ENCODE data around the gene VAV2.

Gene VAV2

GRCh38 chr9:133977421-133978201 is 14.5 kb downstream of the VAV2 start:
- TF ChIP-seq EP300 (IDR thresholded peaks at IDR 0.05; ENCODE audit: borderline replicate concordance), result no peak
- TF ChIP-seq TEAD4 (IDR thresholded peaks at IDR 0.05), result no peak
- no peak for TF ChIP-seq CEBPB (IDR thresholded peaks at IDR 0.05)
- TF ChIP-seq TCF12 (IDR thresholded peaks at IDR 0.05; ENCODE audit: low read depth), result no peak
- no peak for TF ChIP-seq FOXM1 (IDR thresholded peaks at IDR 0.05; ENCODE audit: borderline replicate concordance, low read depth)

DNA sequence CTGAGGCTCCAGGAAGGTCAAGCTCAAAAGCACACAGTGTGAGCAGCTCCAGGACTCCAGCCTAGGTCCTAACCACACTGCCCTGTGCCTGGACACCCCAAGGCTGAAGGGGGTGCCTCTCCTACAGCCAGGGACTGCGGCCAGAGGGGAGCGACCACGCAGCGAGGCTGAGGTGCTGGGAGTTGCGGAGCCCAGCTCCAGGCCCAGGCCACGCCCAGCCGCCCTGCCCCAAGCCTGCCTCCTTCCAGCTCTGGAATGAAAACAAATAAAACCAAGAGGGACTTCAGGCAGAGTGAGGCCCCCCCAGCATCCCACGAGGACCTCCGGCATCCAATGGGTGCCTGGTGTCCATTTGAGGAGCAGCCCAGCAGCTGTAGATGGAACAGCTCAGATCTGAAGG is 15.2 kb downstream of the VAV2 start:
- TF ChIP-seq NFIC (IDR thresholded peaks at IDR 0.05), result no peak
- TF ChIP-seq YY1 (IDR thresholded peaks at IDR 0.05; ENCODE audit: low read depth), result no peak
- no peak for TF ChIP-seq TCF12 (IDR thresholded peaks at IDR 0.05; ENCODE audit: low read depth)
- no peak for TF ChIP-seq ZBTB7A (IDR thresholded peaks at IDR 0.05; ENCODE audit: low read depth)
- no peak for TF ChIP-seq EGR1 (IDR thresholded peaks at IDR 0.05)

- TF ChIP-seq FOXM1 (IDR thresholded peaks at IDR 0.05; ENCODE audit: borderline replicate concordance, low read depth) (no peak), RAD21 (IDR thresholded peaks at IDR 0.05; ENCODE audit: low read depth) (no peak), ZBTB7A (IDR thresholded peaks at IDR 0.05; ENCODE audit: low read depth) (no peak), TCF12 (IDR thresholded peaks at IDR 0.05; ENCODE audit: low read depth) (no peak), NFIC (IDR thresholded peaks at IDR 0.05) (no peak), TAF1 (IDR thresholded peaks at IDR 0.05; ENCODE audit: low read depth) (no peak)
Observed at GRCh38 chr9:133976191-133976861, 15.8 kb downstream of the VAV2 start.

DNA sequence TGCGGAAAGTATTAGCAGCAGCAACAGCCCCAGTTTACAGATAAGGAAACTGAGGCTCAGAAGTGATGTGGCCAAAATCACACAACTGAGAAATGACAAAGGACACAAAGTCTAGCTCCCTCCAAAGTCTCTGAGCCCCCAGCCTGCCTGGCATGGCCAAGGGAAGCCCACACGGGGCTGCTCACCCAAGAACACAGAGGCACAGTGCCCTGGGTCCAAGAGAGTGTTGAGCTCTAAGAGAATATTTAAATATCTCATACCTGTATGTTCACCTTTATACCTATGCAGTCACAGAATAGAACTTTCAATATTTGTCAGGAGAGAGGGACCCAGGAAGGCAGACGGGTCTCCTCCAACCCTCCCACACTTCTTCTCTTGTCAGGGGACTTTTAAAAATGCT is 16.6 kb downstream of the VAV2 start:
- TF ChIP-seq, protein P1, sequence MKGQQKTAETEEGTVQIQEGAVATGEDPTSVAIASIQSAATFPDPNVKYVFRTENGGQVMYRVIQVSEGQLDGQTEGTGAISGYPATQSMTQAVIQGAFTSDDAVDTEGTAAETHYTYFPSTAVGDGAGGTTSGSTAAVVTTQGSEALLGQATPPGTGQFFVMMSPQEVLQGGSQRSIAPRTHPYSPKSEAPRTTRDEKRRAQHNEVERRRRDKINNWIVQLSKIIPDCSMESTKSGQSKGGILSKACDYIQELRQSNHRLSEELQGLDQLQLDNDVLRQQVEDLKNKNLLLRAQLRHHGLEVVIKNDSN (IDR thresholded peaks at IDR 0.05), result no peak
- TF ChIP-seq ZBTB7A (IDR thresholded peaks at IDR 0.05; ENCODE audit: low read depth) (no peak), NFIC (IDR thresholded peaks at IDR 0.05) (no peak), MAX (IDR thresholded peaks at IDR 0.05) (no peak), EP300 (IDR thresholded peaks at IDR 0.05; ENCODE audit: borderline replicate concordance) (no peak), YY1 (IDR thresholded peaks at IDR 0.05; ENCODE audit: low read depth) (no peak), CEBPB (IDR thresholded peaks at IDR 0.05) (no peak), TEAD4 (IDR thresholded peaks at IDR 0.05) (no peak), RAD21 (IDR thresholded peaks at IDR 0.05; ENCODE audit: low read depth) (no peak), TAF1 (IDR thresholded peaks at IDR 0.05; ENCODE audit: low read depth) (no peak), CREB1 (IDR thresholded peaks at IDR 0.05; ENCODE audit: low read depth) (no peak), TCF12 (IDR thresholded peaks at IDR 0.05; ENCODE audit: low read depth) (no peak), EGR1 (IDR thresholded peaks at IDR 0.05) (no peak), FOXM1 (IDR thresholded peaks at IDR 0.05; ENCODE audit: borderline replicate concordance, low read depth) (no peak)
- TF ChIP-seq, protein P2, sequence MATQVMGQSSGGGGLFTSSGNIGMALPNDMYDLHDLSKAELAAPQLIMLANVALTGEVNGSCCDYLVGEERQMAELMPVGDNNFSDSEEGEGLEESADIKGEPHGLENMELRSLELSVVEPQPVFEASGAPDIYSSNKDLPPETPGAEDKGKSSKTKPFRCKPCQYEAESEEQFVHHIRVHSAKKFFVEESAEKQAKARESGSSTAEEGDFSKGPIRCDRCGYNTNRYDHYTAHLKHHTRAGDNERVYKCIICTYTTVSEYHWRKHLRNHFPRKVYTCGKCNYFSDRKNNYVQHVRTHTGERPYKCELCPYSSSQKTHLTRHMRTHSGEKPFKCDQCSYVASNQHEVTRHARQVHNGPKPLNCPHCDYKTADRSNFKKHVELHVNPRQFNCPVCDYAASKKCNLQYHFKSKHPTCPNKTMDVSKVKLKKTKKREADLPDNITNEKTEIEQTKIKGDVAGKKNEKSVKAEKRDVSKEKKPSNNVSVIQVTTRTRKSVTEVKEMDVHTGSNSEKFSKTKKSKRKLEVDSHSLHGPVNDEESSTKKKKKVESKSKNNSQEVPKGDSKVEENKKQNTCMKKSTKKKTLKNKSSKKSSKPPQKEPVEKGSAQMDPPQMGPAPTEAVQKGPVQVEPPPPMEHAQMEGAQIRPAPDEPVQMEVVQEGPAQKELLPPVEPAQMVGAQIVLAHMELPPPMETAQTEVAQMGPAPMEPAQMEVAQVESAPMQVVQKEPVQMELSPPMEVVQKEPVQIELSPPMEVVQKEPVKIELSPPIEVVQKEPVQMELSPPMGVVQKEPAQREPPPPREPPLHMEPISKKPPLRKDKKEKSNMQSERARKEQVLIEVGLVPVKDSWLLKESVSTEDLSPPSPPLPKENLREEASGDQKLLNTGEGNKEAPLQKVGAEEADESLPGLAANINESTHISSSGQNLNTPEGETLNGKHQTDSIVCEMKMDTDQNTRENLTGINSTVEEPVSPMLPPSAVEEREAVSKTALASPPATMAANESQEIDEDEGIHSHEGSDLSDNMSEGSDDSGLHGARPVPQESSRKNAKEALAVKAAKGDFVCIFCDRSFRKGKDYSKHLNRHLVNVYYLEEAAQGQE (IDR thresholded peaks at IDR 0.05; ENCODE audit: low read depth), result no peak

- TF ChIP-seq YY1 (IDR thresholded peaks at IDR 0.05; ENCODE audit: low read depth) (no peak), CREB1 (IDR thresholded peaks at IDR 0.05; ENCODE audit: low read depth) (no peak), RAD21 (IDR thresholded peaks at IDR 0.05; ENCODE audit: low read depth) (no peak), EP300 (IDR thresholded peaks at IDR 0.05; ENCODE audit: borderline replicate concordance) (no peak), ZBTB7A (IDR thresholded peaks at IDR 0.05; ENCODE audit: low read depth) (no peak), TEAD4 (IDR thresholded peaks at IDR 0.05) (no peak), TAF1 (IDR thresholded peaks at IDR 0.05; ENCODE audit: low read depth) (no peak), TCF12 (IDR thresholded peaks at IDR 0.05; ENCODE audit: low read depth) (no peak), EGR1 (IDR thresholded peaks at IDR 0.05) (no peak), CEBPB (IDR thresholded peaks at IDR 0.05) (no peak), MAX (IDR thresholded peaks at IDR 0.05) (no peak), NFIC (IDR thresholded peaks at IDR 0.05) (no peak), FOXM1 (IDR thresholded peaks at IDR 0.05; ENCODE audit: borderline replicate concordance, low read depth) (no peak)
- TF ChIP-seq, protein P1 (IDR thresholded peaks at IDR 0.05), result no peak
- TF ChIP-seq, protein P2 (IDR thresholded peaks at IDR 0.05; ENCODE audit: low read depth), result no peak
Observed at GRCh38 chr9:133974631-133975341, 17.3 kb downstream of the VAV2 start.
